22Rv1 (cell line): ENCODE data around the gene CLIC3.

Experiments
- CTCF ChIP-seq: fragments of 450-650 bp; IDR thresholded peaks from 2 replicates; pipeline ENCODE4 v1.5.1; 2017; ENCODE audit warnings: mild to moderate bottlenecking
- ZFX ChIP-seq: fragments of 450-650 bp; IDR thresholded peaks from 2 replicates; pipeline ENCODE4 v1.6.1; 2017; ENCODE audit warnings: antibody characterized with exemption, borderline replicate concordance

GRCh38 chr9:137040568-137040967 lies 44.2 kb upstream of the CLIC3 start:
- TF ChIP-seq CTCF (no peak), ZFX (no peak)
